Stimulated activated naive CD4-positive, alpha-beta T cell (primary cell): ENCODE measurements around the gene AFAP1.

Experiments used
- DNase-seq, 6 experiments: peaks; one replicate each; lab custom pipeline; 2025; lab: John Stamatoyannopoulos, UW

AFAP1 gene

GRCh38 chr4:7784131-7784870 is 155.4 kb downstream of the AFAP1 start:
- DNase-seq, result no peak

GRCh38 chr4:7783541-7783940 is 156.1 kb downstream of the AFAP1 start:
- DNase-seq, result no peak

DNA sequence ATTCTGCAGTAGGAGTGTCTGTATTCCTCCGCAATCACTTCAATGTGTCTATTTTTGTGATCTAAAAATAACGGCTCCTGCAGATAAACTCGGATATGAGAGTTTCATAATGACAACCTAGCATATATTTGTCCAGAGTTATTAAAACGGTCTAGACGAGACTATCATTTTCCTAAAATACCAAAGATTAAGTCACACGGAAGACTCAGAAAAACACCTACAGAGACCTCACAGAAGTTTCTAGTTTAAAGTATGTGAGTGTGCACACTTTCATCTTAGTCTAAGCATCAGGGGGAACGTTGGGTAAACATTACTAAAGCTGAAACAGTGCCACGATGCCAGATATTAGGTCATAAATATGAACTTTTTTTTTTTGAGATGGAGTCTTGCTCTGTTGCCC is 156.9 kb downstream of the AFAP1 start:
- no peak for DNase-seq

DNA sequence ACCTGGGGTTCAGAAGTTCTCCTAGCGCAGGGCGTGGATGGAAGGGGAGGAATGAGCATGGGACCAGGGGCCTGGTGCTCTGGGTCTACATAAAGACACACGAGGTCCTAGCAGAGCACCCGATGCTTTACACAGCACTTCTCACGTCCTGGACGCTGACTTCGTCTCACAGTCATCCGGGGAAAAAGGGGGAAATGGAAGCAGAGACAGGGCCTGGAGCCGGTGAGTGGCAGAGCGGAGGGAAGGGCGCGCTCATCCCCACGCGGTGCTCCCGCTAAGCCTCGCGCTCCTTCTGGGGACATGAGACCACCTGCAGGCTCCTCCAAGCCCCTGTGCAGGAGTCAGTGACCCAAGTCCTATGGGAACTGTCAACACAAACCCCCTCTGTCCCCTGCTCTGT is 157.7 kb downstream of the AFAP1 start:
- DNase-seq, result no peak

- no peak for DNase-seq
These were observed 158.3 kb downstream of the AFAP1 start for GRCh38 chr4:7781366-7781765.

GRCh38 chr4:7780751-7781348 is 158.8 kb downstream of the AFAP1 start:
- no peak for DNase-seq

GRCh38 chr4:7779432-7779768 is 160.3 kb downstream of the AFAP1 start:
- no peak for DNase-seq

DNA sequence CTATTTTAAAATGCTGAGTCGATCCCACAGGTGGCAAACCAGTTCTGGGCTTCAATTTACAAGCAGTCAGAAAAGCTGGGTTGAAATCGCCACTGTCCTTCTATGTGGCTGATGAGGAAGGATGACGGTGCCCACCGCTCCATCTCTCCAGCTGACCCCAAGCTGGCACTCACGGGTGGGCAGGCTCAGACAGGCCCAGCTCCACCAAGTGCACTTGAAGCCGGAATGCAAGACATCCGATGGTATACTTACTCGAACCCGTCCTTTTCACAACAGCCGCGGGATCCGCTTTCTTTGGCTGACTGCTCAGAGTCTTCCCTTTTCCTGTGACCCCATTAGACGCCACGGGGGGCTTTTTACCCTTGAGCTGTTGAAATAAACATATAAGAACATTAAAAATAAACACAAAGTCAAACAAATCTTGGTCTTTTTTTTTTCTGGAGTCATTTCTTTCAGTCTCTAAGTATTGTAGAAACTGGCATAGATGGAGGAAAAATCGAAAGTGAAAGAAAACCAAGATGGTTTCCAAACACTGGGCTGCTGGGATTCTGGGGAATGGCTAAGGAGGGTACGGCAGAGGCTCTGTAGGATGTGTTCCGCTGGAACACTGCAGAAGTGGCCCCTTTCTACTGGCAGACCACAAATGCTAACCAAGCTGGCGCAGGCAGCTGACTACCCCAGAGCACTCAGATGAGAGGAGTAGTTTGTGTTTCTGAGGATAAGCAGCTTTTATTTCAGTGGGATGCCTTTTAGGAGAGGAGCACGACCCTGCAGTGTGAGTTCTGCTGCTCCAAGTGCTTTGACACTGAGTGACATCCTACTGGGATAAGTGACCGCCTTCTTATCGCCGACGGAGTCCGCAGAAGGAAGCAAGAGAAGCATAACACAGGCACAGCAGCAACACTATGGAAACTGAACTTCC is 160.9 kb downstream of the AFAP1 start:
- DNase-seq, result no peak

DNA sequence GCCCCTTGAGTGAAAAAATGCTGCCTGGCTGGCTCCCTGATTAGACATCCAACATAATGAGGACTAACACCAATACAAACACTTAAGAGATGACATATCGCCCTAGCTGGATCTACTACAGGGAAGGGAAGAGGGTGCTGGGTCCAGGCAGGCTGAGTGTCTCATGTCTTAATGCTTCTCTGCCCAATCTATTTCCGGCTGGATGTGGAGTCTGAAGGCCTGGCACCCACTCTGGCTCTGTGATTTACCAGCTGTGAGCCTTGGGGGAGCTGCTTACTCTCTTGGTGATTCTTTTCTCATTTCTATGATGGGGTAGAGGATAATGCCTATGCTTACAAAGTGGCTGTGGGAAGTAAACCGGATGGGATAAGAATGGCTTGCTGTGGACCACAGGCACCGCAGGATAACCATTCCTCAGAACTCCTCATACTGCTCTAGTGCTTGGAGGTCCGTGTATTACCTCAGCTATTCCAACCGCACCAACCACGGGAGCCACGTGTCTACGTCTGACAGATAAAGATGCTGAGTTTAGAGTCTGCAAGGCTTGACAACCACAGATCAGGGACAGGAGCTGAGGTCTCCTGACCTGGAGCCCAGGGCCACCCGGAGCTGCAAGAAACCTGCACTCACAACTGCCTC is 161.7 kb downstream of the AFAP1 start:
- DNase-seq, result no peak

DNA sequence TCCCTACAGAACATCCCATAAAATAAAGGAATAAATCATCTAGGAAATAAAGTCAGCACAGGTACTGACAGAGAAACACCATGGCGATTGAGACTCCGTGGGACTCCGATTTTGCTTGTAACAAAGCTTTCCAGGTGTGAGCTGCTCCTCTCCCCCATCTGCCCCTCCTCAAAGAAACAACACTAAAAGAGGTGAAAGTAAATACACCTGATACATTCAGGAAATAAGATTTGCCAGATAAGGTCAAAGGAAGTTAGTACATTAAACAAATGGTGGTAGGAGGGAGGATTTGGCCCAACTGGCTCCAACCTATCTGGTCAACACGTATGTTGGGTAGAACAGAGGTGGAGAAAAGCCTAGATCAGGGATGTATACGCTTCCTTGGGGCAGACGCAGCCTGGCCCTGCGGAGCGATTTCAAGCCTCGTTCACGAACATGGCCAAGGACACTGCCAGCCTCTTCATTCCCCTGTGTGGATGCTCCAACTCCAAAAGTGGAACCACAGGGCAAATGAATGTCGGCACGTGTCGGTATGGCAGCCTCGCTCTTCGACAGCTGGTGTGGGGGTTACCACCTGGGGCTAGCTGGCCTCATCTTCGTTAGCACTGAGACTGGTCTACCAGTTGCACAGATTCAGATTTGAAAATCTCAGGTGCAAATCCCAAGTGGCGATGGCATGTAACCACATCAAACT is 162.5 kb downstream of the AFAP1 start:
- DNase-seq, result no peak

DNA sequence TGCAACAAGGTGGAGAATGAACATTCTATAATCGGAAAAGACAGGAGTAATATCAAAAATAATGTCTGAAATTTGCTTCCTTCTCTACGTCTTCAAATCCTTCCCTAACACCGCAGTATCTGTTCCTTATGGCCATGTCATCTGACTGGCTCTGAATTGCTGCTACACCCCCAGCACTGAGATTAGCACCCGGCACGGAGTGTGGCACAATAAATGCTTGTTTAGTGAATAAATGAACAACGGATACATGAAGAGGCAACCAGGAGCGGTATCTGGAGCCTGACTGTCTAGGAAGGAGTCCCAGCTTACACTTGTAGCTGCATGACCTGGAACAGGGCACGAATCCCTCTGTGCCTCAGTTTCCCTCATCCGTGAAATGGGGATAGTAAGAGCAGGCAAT is 164.3 kb downstream of the AFAP1 start:
- no peak for DNase-seq

- no peak for DNase-seq
These were observed 165.1 kb downstream of the AFAP1 start for GRCh38 chr4:7774301-7775294.

GRCh38 chr4:7773401-7774180 is 166.1 kb downstream of the AFAP1 start:
- DNase-seq, result no peak

DNA sequence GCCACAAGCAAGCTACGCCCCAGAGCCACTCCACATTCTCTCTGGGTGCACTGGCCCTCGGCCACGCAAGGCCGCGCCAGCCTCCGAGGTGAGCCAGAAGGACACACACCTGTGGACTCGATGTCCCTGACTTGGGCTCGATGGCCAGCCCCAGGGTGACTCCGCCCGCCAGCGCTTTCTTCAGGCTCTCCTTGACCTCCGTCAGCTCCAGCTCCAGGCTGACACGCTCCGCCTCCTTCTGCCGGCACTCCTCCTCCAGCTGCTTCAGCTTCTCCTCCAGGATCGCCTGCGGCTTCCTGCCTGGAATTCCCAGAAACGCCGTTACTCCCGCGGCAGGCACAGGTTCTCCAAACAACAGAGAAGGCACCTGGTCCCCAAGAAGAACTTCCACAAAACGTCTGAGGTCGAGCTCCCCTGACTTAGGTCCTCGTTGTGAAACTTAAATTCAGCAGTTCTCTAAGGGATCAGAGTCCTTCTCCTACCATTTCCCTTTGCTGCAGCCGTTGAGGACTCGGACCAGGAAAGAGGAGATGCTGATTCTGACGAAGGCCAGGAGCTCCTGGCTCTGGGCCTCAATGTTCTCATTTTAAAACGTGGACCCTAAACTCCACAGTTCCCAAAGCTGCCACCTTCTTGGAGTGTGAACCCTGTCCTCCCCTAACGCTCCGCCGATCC is 166.8 kb downstream of the AFAP1 start:
- no peak for DNase-seq

- DNase-seq, result no peak
These were observed 167.8 kb downstream of the AFAP1 start for GRCh38 chr4:7771541-7772507.

GRCh38 chr4:7771056-7771455 is 168.6 kb downstream of the AFAP1 start:
- DNase-seq, result peak in 3 of 6 experiments; percentile 2 to 43 (median 28)

DNA sequence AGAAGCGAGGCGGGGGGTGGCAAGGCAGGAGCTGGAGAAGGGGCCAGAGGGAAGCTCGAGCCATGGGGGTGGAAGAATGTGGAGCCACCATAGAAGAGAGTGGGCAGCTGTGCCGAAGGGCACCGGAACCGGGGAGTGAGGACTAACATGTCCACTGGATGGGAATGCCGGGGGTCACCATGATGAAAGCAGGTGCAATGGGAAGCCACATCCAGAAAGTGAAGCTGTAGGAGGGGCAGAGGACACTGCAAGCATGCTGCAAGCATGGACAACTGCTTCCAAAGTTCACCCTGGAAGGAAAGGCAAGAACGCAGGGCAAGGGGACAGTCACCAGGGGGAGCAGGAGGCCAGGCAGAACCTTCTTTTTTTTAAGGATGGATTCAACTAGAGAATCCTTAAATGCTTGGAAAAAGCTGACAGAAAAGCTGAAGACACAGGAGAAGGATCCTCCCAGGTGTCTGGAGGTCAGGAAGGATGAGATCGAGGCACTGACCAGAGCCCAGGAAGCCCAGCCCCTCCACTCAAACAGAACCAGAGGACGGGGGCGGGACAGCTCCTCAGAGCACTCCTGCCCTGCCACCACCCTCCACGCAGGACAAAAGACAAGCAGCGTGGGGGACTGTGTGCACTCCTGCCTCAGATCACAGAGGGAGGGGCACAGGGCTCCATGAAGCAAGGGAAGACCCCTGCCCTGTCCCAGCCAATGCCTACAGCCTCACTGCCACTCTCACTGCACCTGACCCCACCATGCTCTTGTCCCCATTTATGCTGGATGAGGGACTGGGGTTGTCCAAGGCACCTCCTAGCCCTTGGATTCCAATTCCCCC is 169.2 kb downstream of the AFAP1 start:
- DNase-seq, result peak in 1 of 6 experiments; percentile 4
